Natural killer cell (primary cell): ENCODE data around the gene MYO5B. TPM values are rescaled to one million over a fixed set of nuclear protein-coding genes. Genes with fewer than 3 reads are reported as not detected.

Experiments
- ATAC-seq, 3 donors: fragments of 150-1000 bp in 2 of 3; fragments of 200-7000 bp in 1 of 3; cut with Tn5 transposase; 1 replicate in 1 of 3; 2 replicates in 2 of 3; pipeline ENCODE4 v1.10.0; 2021; ENCODE audit warnings: mild to moderate bottlenecking in 2 of 3, moderate library complexity in 2 of 3
- DNase-seq, 2 donors: peaks; one replicate each; pipeline versions ENCODE4 v3.0.0 to v3.0.0-alpha.2; 2013 to 2021; ENCODE audit warnings: mixed read lengths in 1 of 2
- H3K27ac ChIP-seq: one replicate; pipeline ENCODE4 v1.5.1; 2013; ENCODE audit warnings: mild to moderate bottlenecking, low read length
- H3K27me3 ChIP-seq: one replicate; pipeline ENCODE4 v1.6.1; 2013; ENCODE audit warnings: low read length; ENCODE audit not compliant: control insufficient read depth, insufficient read depth
- H3K36me3 ChIP-seq: one replicate; pipeline ENCODE4 v1.6.1; 2013; ENCODE audit warnings: low read length; ENCODE audit not compliant: control insufficient read depth, insufficient read depth
- H3K4me1 ChIP-seq: one replicate; pipeline ENCODE4 v1.6.1; 2013; ENCODE audit warnings: low read length; ENCODE audit not compliant: control insufficient read depth, insufficient read depth
- H3K4me3 ChIP-seq: one replicate; pipeline ENCODE4 v1.5.1; 2013; ENCODE audit warnings: low read length
- H3K9me3 ChIP-seq: one replicate; pipeline ENCODE4 v1.6.1; 2013; ENCODE audit warnings: low read length; ENCODE audit not compliant: control insufficient read depth, insufficient read depth
- H3K27ac Mint-ChIP-seq, 2 donors: one replicate each; pipeline ENCODE4 v1.8.0; 2022; ENCODE audit warnings: mild to moderate bottlenecking in 2 of 2, mixed read lengths in 2 of 2, moderate library complexity in 1 of 2
- H3K27me3 Mint-ChIP-seq, 2 donors: one replicate each; pipeline ENCODE4 v1.8.0; 2022; ENCODE audit warnings: low read depth in 2 of 2, mixed read lengths in 2 of 2
- H3K36me3 Mint-ChIP-seq: one replicate; pipeline ENCODE4 v1.8.0; 2022; ENCODE audit warnings: mixed read lengths
- H3K4me1 Mint-ChIP-seq, 2 donors: one replicate each; pipeline ENCODE4 v1.8.0; 2022; ENCODE audit warnings: mixed read lengths in 2 of 2
- H3K4me3 Mint-ChIP-seq: one replicate; pipeline ENCODE4 v1.8.0; 2022; ENCODE audit warnings: mild to moderate bottlenecking, moderate library complexity, mixed read lengths
- H3K9me3 Mint-ChIP-seq, 2 donors: one replicate each; pipeline ENCODE4 v1.8.0; 2022; ENCODE audit warnings: mixed read lengths in 2 of 2
- CTCF ChIP-seq: fragments of 200-600 bp; IDR thresholded peaks from one replicate; pipeline ENCODE4 v1.8.0; 2022; ENCODE audit warnings: antibody characterized with exemption
- whole genome bisulfite sequencing: methylation state at CpG from one replicate; pipeline ENCODE4 v1.1.7; 2013; ENCODE audit warnings: missing lambda C conversion rate; ENCODE audit not compliant: insufficient coverage; 5-methylcytosine and 5-hydroxymethylcytosine counted together
- intact Hi-C: fragments of 100-400 bp; cut with micrococcal nuclease; formaldehyde crosslinking; loops from one replicate; pipeline ENCODE4 v1.14.2; 2022
- total RNA-seq, 4 donors: library from RNA; stranded (reverse); fragments of 120-200 nt in 1 of 4; gene quantifications; one replicate each; pipeline versions ENCODE4 v1.2.3 to v1.2.4, GENCODE V29; 2013 to 2022

The MYO5B gene
- total RNA-seq, 3 donors from 2014 or later (not counting 1 experiment from before 2014, with no cell fraction given) = 0.33 TPM; not detected in 2

- intact Hi-C loops = no loop called here
- Histone ChIP-seq H3K27ac (no peak overlapping the region), H3K36me3 (no peaks in the 10 kb centered on the region), H3K4me1 (no peaks in the 10 kb centered on the region), H3K27me3 (peaks cover 2% of the 10 kb centered on the region), H3K4me3 (no peak overlapping the region), H3K9me3 (no peaks in the 10 kb centered on the region)
- no peak overlapping the region for H3K27ac Mint-ChIP-seq
- no peak for ATAC-seq
- H3K36me3 Mint-ChIP-seq = no peaks in the 10 kb centered on the region
- 80% methylated on average over 10 of the region's 10 CpGs for WGBS
- H3K9me3 Mint-ChIP-seq = no peaks in the 10 kb centered on the region
- no peak overlapping the region for H3K4me3 Mint-ChIP-seq
- peaks cover 26 to 29% of the 10 kb centered on the region in 2 donors for H3K27me3 Mint-ChIP-seq
- TF ChIP-seq CTCF = no peak
- no peak for DNase-seq
- no peaks in the 10 kb centered on the region for H3K4me1 Mint-ChIP-seq
Measured at GRCh38 chr18:49878567-49879270, 316.2 kb downstream of the MYO5B start.

- Mint-ChIP-seq H3K9me3 (no peaks in the 10 kb centered on the region), H3K36me3 (no peaks in the 10 kb centered on the region), H3K4me3 (no peak overlapping the region), H3K27me3 (peaks cover 26 to 29% of the 10 kb centered on the region in 2 donors), H3K4me1 (no peaks in the 10 kb centered on the region), H3K27ac (no peak overlapping the region)
- Histone ChIP-seq H3K4me1 (no peaks in the 10 kb centered on the region), H3K36me3 (no peaks in the 10 kb centered on the region), H3K9me3 (no peaks in the 10 kb centered on the region), H3K4me3 (no peak overlapping the region), H3K27ac (no peak overlapping the region), H3K27me3 (peaks cover 2% of the 10 kb centered on the region)
- no peak for TF ChIP-seq CTCF
- 97% methylated on average over 2 of the region's 2 CpGs for WGBS
- ATAC-seq = no peak
- intact Hi-C loops = no loop called here
- no peak for DNase-seq
Measured at GRCh38 chr18:49878015-49878414, 316.9 kb downstream of the MYO5B start.

GRCh38 chr18:49876536-49876935 is 318.4 kb downstream of the MYO5B start:
- no peaks in the 10 kb centered on the region for H3K36me3 Mint-ChIP-seq
- H3K4me3 Mint-ChIP-seq = no peak overlapping the region
- H3K27ac Mint-ChIP-seq = no peak overlapping the region
- DNase-seq = no peak
- 92% methylated on average over 4 of the region's 4 CpGs for WGBS
- Histone ChIP-seq H3K36me3 (no peaks in the 10 kb centered on the region), H3K4me1 (no peaks in the 10 kb centered on the region), H3K9me3 (no peaks in the 10 kb centered on the region), H3K27ac (no peak overlapping the region), H3K27me3 (peaks cover 2% of the 10 kb centered on the region), H3K4me3 (no peak overlapping the region)
- peaks cover 21 to 29% of the 10 kb centered on the region in 2 donors for H3K27me3 Mint-ChIP-seq
- H3K9me3 Mint-ChIP-seq = no peaks in the 10 kb centered on the region
- intact Hi-C loops = no loop called here
- H3K4me1 Mint-ChIP-seq = peaks cover 0 to 7% of the 10 kb centered on the region in 2 donors
- TF ChIP-seq CTCF = no peak
- ATAC-seq = no peak

- H3K4me3 Mint-ChIP-seq = no peak overlapping the region
- H3K4me1 ChIP-seq = no peaks in the 10 kb centered on the region
- 68% methylated on average over 1 of the region's 1 CpG for WGBS
- no peak for TF ChIP-seq CTCF
- H3K4me1 Mint-ChIP-seq = peaks cover 0 to 7% of the 10 kb centered on the region in 2 donors
- H3K4me3 ChIP-seq = no peak overlapping the region
- no peak overlapping the region for H3K27ac Mint-ChIP-seq
- H3K27me3 Mint-ChIP-seq = peaks cover 19 to 29% of the 10 kb centered on the region in 2 donors
- no peak overlapping the region for H3K27ac ChIP-seq
- H3K9me3 Mint-ChIP-seq = no peaks in the 10 kb centered on the region
- intact Hi-C loops = no loop called here
- no peaks in the 10 kb centered on the region for H3K9me3 ChIP-seq
- ATAC-seq (no peak), DNase-seq (no peak)
- no peaks in the 10 kb centered on the region for H3K36me3 Mint-ChIP-seq
- H3K36me3 ChIP-seq = no peaks in the 10 kb centered on the region
- H3K27me3 ChIP-seq = peaks cover 2% of the 10 kb centered on the region
Measured at GRCh38 chr18:49875783-49876182, 319.2 kb downstream of the MYO5B start.
